SK-N-SH treated with all-trans-retinoic acid at 6 μM for 48 hours (cell line): Measurements from ENCODE around the gene KIF17.
"Not testable (repeated sequence)": the region's sequence is repeated elsewhere in the genome, so short reads cannot be mapped to it uniquely, and the experiment has no call there.

ENCODE experiments used
- ATAC-seq: fragments of 200-7000 bp; cut with Tn5 transposase; 3 replicates; pipeline ENCODE4 v1.9.1; 2020; ENCODE audit warnings: mild to moderate bottlenecking, moderate library complexity
- BACH2 ChIP-seq: fragments of 250-450 bp; sonication (Bioruptor Pico); IDR thresholded peaks from 2 replicates; pipeline ENCODE4 v1.9.0; 2021; ENCODE audit warnings: mild to moderate bottlenecking, borderline replicate concordance
- CSDC2 ChIP-seq: fragments of 250-450 bp; sonication (Bioruptor Pico); IDR thresholded peaks from 2 replicates; pipeline ENCODE4 v1.5.0; 2020; ENCODE audit warnings: mild to moderate bottlenecking, moderate library complexity
- CSRNP3 ChIP-seq: fragments of 250-450 bp; sonication (Bioruptor Pico); IDR thresholded peaks from 2 replicates; pipeline ENCODE4 v1.5.1; 2021; ENCODE audit warnings: mild to moderate bottlenecking, moderate library complexity
- ESRRG ChIP-seq: fragments of 250-450 bp; sonication (Bioruptor Pico); IDR thresholded peaks from 2 replicates; pipeline ENCODE4 v1.6.1; 2021; ENCODE audit warnings: mild to moderate bottlenecking
- GLIS3 ChIP-seq: fragments of 250-450 bp; sonication (Bioruptor Pico); IDR thresholded peaks from 2 replicates; pipeline ENCODE4 v1.5.0; 2020; ENCODE audit warnings: mild to moderate bottlenecking, moderate library complexity
- ISL1 ChIP-seq: fragments of 250-450 bp; sonication (Bioruptor Pico); IDR thresholded peaks from 2 replicates; pipeline ENCODE4 v2.1.2; 2022; ENCODE audit warnings: mild to moderate bottlenecking, moderate library complexity
- OSR1 ChIP-seq: fragments of 250-450 bp; sonication (Bioruptor Pico); IDR thresholded peaks from 2 replicates; pipeline ENCODE4 v1.8.0; 2022; ENCODE audit warnings: moderate library complexity, mild to moderate bottlenecking, inconsistent platforms
- PATZ1 ChIP-seq: fragments of 250-450 bp; sonication (Bioruptor Pico); IDR thresholded peaks from 2 replicates; pipeline ENCODE4 v1.8.0; 2020; ENCODE audit warnings: mild to moderate bottlenecking, moderate library complexity, borderline replicate concordance
- POU6F1 ChIP-seq: fragments of 250-450 bp; sonication (Bioruptor Pico); IDR thresholded peaks from 2 replicates; pipeline ENCODE4 v1.8.0; 2021; ENCODE audit warnings: low read depth, mild to moderate bottlenecking, moderate library complexity, borderline replicate concordance
- PPARA ChIP-seq: fragments of 250-450 bp; sonication (Bioruptor Pico); IDR thresholded peaks from 2 replicates; pipeline ENCODE4 v1.5.0; 2020; ENCODE audit warnings: mild to moderate bottlenecking, borderline replicate concordance
- RARB ChIP-seq: fragments of 250-450 bp; sonication (Bioruptor Pico); IDR thresholded peaks from 2 replicates; pipeline ENCODE4 v1.8.0; 2021; ENCODE audit warnings: mild to moderate bottlenecking, moderate library complexity
- SNAI2 ChIP-seq: fragments of 250-450 bp; sonication (Bioruptor Pico); IDR thresholded peaks from 2 replicates; pipeline ENCODE4 v1.5.0; 2020; ENCODE audit warnings: mild to moderate bottlenecking, moderate library complexity
- TCF4 ChIP-seq: fragments of 250-450 bp; sonication (Bioruptor Pico); IDR thresholded peaks from 2 replicates; pipeline ENCODE4 v1.8.0; 2021; ENCODE audit warnings: mild to moderate bottlenecking, moderate library complexity, borderline replicate concordance
- TOX ChIP-seq: fragments of 250-450 bp; sonication (Bioruptor Pico); IDR thresholded peaks from 2 replicates; pipeline ENCODE4 v1.8.0; 2021; ENCODE audit warnings: mild to moderate bottlenecking, moderate library complexity, borderline replicate concordance
- TSHZ2 ChIP-seq: fragments of 250-450 bp; sonication (Bioruptor Pico); IDR thresholded peaks from 2 replicates; pipeline ENCODE4 v1.5.0; 2020; ENCODE audit warnings: mild to moderate bottlenecking, moderate library complexity
- ZC3H10 ChIP-seq: fragments of 250-450 bp; sonication (Bioruptor Pico); IDR thresholded peaks from 2 replicates; pipeline ENCODE4 v1.5.1; 2021; ENCODE audit warnings: mild to moderate bottlenecking, moderate library complexity
- ZFP3 ChIP-seq: fragments of 250-450 bp; sonication (Bioruptor Pico); IDR thresholded peaks from 2 replicates; pipeline ENCODE4 v1.5.0; 2020; ENCODE audit warnings: mild to moderate bottlenecking, moderate library complexity
- ZFP30 ChIP-seq: fragments of 450-650 bp; formaldehyde crosslinking; IDR thresholded peaks from 2 replicates; pipeline ENCODE4 v1.5.0; 2022; ENCODE audit warnings: mild to moderate bottlenecking, moderate library complexity
- ZNF565 ChIP-seq: fragments of 450-650 bp; formaldehyde crosslinking; conservative IDR thresholded peaks from 2 replicates; pipeline ENCODE4 v1.5.0; 2020; ENCODE audit warnings: low read depth, mild to moderate bottlenecking, moderate library complexity
- ZNF70 ChIP-seq: fragments of 450-650 bp; formaldehyde crosslinking; IDR thresholded peaks from 2 replicates; pipeline ENCODE4 v1.5.0; 2020; ENCODE audit warnings: mild to moderate bottlenecking, moderate library complexity
- ZNF8 ChIP-seq: fragments of 450-650 bp; formaldehyde crosslinking; IDR thresholded peaks from 2 replicates; pipeline ENCODE4 v1.5.0; 2020; ENCODE audit warnings: mild to moderate bottlenecking, moderate library complexity

KIF17 gene

GRCh38 chr1:20680269-20680668 is 37.5 kb downstream of the KIF17 start:
- ATAC-seq: no peak
- TF ChIP-seq TOX (CRISPR knock-in tag): no peak
- no peak for TF ChIP-seq BACH2 (CRISPR knock-in tag)
- TF ChIP-seq ZNF70 (CRISPR knock-in tag): no peak
- TF ChIP-seq PPARA: no peak
- TF ChIP-seq PATZ1: no peak
- no peak for TF ChIP-seq ZC3H10 (CRISPR knock-in tag)
- TF ChIP-seq GLIS3: no peak
- TF ChIP-seq CSRNP3 (CRISPR knock-in tag): no peak
- no peak for TF ChIP-seq ZNF565 (CRISPR knock-in tag)
- TF ChIP-seq RARB (CRISPR knock-in tag): no peak

GRCh38 chr1:20678599-20678998 is 39.2 kb downstream of the KIF17 start:
- no peak for TF ChIP-seq ZNF565 (CRISPR knock-in tag)
- no peak for TF ChIP-seq ZFP30 (CRISPR knock-in tag)
- TF ChIP-seq, all 23 proteins: peak for 0
- no peak for ATAC-seq

- ATAC-seq: not testable (repeated sequence)
These were observed 44.2 kb downstream of the KIF17 start for GRCh38 chr1:20673626-20674025.

GRCh38 chr1:20672265-20672632 is 45.6 kb downstream of the KIF17 start:
- TF ChIP-seq POU6F1 (CRISPR knock-in tag) (no peak), PPARA (no peak), SNAI2 (CRISPR knock-in tag) (no peak), CSDC2 (CRISPR knock-in tag) (no peak), ZNF8 (CRISPR knock-in tag) (no peak), TCF4 (CRISPR knock-in tag) (no peak), BACH2 (CRISPR knock-in tag) (no peak), TOX (CRISPR knock-in tag) (no peak), OSR1 (CRISPR knock-in tag) (no peak), ZC3H10 (CRISPR knock-in tag) (no peak), ZFP30 (CRISPR knock-in tag) (no peak), TSHZ2 (CRISPR knock-in tag) (no peak), ZFP3 (CRISPR knock-in tag) (no peak), PATZ1 (no peak), CSRNP3 (CRISPR knock-in tag) (no peak), GLIS3 (no peak), RARB (CRISPR knock-in tag) (no peak), ISL1 (CRISPR knock-in tag) (no peak), ESRRG (CRISPR knock-in tag) (no peak)
- no peak for ATAC-seq
